B cell (primary cell): Measurements from ENCODE around the gene GPA33.

Experiments used
- CTCF ChIP-seq: fragments of 200-600 bp; IDR thresholded peaks from one replicate; pipeline ENCODE4 v1.8.0; 2022; ENCODE audit warnings: antibody characterized with exemption, mild to moderate bottlenecking
- EZH2 ChIP-seq: IDR thresholded peaks from 2 replicates; pipeline ENCODE4 v1.6.1; 2012; ENCODE audit warnings: borderline replicate concordance, low read depth, mild to moderate bottlenecking, moderate library complexity, low read length; ENCODE audit not compliant: insufficient read depth, poor library complexity, severe bottlenecking

- TF ChIP-seq EZH2 (no peak), CTCF (no peak)
These were observed 77.6 kb downstream of the GPA33 start for GRCh38 chr1:167012570-167012969.
